HepG2 (cell line): Measurements from ENCODE around the gene MRFAP1L1. TPM values are rescaled to one million over a fixed set of nuclear protein-coding genes. Genes with fewer than 3 reads are reported as not detected.
A peak's percentile ranks its signal among the peaks of the same experiment; 100 is the strongest.

ENCODE experiments used
- CCDC6 ChIP-seq: sonication (generic); formaldehyde crosslinking; IDR thresholded peaks from 2 replicates; pipeline ENCODE4 v1.8.1; 2022; ENCODE audit warnings: mild to moderate bottlenecking, missing genetic modification reagents, moderate library complexity
- DNMT3B ChIP-seq: conservative IDR thresholded peaks from 2 replicates; pipeline ENCODE4 v1.6.1; 2016; ENCODE audit warnings: missing biosample characterization, control low read depth
- FOXA3 ChIP-seq: IDR thresholded peaks from 2 replicates; pipeline ENCODE4 v1.6.1; 2016; ENCODE audit warnings: missing genetic modification reagents, missing compliant biosample characterization
- KDM3A ChIP-seq: IDR thresholded peaks from 2 replicates; pipeline ENCODE4 v1.6.1; 2018; ENCODE audit warnings: low read depth, missing compliant biosample characterization
- NR2C2 ChIP-seq: sonication (generic); formaldehyde crosslinking; IDR thresholded peaks from 2 replicates; pipeline ENCODE4 v1.4.0; 2020; ENCODE audit warnings: missing genetic modification reagents, mild to moderate bottlenecking, moderate library complexity, borderline replicate concordance
- PITX1 ChIP-seq: sonication (generic); formaldehyde crosslinking; IDR thresholded peaks from 2 replicates; pipeline ENCODE4 v1.5.1; 2020; ENCODE audit warnings: mild to moderate bottlenecking, missing genetic modification reagents
- POLR2G ChIP-seq: fragments of 200-400 bp; formaldehyde crosslinking; IDR thresholded peaks from 2 replicates; pipeline ENCODE4 v1.6.1; 2018; ENCODE audit warnings: mild to moderate bottlenecking, low read depth, low read length, moderate library complexity
- ZFYVE20 ChIP-seq: sonication (generic); formaldehyde crosslinking; IDR thresholded peaks from 2 replicates; pipeline ENCODE4 v1.8.0; 2023; ENCODE audit warnings: low read depth, mild to moderate bottlenecking, moderate library complexity, missing genetic modification reagents, borderline replicate concordance
- polyA plus RNA-seq, 8 experiments: library from polyadenylated mRNA; depleted of rRNA in 3 of 8; stranded (reverse) in 7 of 8; unstranded in 1 of 8; fragments of >200 nt; fragmentation: Illumina TruSeq in 4 of 8; extraction: Trizol in 4 of 8; gene quantifications; 2 replicates each; pipeline versions ENCODE4 v1.2.1 to v1.2.3, GENCODE V29; 2011 to 2016; ENCODE audit warnings: low read depth in 4 of 8, missing spikeins in 1 of 8, mixed read lengths in 1 of 8; ENCODE audit not compliant: insufficient read depth in 1 of 8
- total RNA-seq, 5 experiments: library from RNA; depleted of rRNA; stranded (reverse); fragments of >200 nt; fragmentation: Illumina TruSeq; extraction: Trizol; gene quantifications; 2 replicates each; pipeline ENCODE4 v1.2.3, GENCODE V29; 2016; ENCODE audit warnings: low read depth in 1 of 5
- TF ChIP-seq, protein P1 (sequence below): sonication (generic); formaldehyde crosslinking; IDR thresholded peaks from 2 replicates; pipeline ENCODE4 v1.5.0; 2020; ENCODE audit warnings: mild to moderate bottlenecking, missing genetic modification reagents, borderline replicate concordance
- TF ChIP-seq, protein P2 (sequence below): sonication (generic); formaldehyde crosslinking; IDR thresholded peaks from 2 replicates; pipeline ENCODE4 v1.5.1; 2020; ENCODE audit warnings: missing genetic modification reagents, mild to moderate bottlenecking, borderline replicate concordance
- TF ChIP-seq, protein P3 (sequence below): sonication (generic); formaldehyde crosslinking; IDR thresholded peaks from 2 replicates; pipeline ENCODE4 v1.5.0; 2020; ENCODE audit warnings: mild to moderate bottlenecking, missing genetic modification reagents, borderline replicate concordance
- TF ChIP-seq, protein P4 (sequence below): sonication (generic); formaldehyde crosslinking; IDR thresholded peaks from 2 replicates; pipeline ENCODE4 v1.4.0; 2020; ENCODE audit warnings: mild to moderate bottlenecking, missing genetic modification reagents
- TF ChIP-seq, protein P5 (sequence below): sonication (generic); formaldehyde crosslinking; IDR thresholded peaks from 2 replicates; pipeline ENCODE4 v1.4.0; 2020; ENCODE audit warnings: missing genetic modification reagents, mild to moderate bottlenecking, borderline replicate concordance

MRFAP1L1 gene
- total and polyA plus RNA-seq, 2 of the 13 experiments (the other 11 are each of a cell fraction or from before 2014, with no cell fraction given): 44.8 to 76.6 TPM

DNA sequence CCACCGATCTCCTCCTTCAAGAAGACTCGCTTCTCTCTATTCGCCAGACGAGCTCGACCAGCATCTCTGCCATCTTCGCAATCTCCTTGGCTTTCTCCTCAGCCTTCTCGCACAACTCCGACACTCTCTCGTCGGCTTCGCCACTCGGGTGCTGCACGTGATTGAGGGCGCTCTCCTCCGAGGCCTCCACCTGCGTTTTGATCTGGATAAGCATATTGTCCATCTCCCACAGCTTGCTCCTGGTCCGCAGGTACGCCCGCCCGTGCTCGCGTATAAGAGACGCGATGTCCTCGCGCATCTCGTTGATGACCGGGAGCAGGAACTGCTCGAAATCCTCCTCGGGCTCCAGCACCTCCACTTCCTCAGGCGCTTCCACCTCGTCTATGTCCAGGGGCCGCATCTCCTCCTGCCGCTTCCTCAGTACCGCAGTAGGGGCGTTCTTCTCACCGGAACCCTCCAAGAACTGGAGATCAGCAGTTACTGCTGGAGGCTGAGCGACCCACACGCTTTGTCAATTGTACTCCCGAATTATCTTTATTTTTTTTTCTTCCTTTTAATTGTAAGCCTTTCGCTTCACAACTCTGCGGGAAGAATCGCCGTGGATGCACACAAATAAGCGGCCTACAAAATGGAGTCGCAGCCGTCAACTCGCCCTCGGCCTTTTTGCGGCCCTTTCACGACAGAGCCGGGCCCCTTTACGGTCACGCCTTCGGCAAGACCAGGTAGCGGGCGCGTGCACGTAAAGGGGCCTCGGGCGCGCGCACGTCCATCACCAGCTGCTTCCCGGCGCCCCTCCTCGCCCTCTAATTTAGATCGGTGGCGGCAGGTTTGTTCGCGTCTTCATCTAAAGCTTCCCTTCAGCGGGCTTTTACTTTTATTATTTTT is at the start of gene MRFAP1L1 (continued):
- TF ChIP-seq, protein P1, sequence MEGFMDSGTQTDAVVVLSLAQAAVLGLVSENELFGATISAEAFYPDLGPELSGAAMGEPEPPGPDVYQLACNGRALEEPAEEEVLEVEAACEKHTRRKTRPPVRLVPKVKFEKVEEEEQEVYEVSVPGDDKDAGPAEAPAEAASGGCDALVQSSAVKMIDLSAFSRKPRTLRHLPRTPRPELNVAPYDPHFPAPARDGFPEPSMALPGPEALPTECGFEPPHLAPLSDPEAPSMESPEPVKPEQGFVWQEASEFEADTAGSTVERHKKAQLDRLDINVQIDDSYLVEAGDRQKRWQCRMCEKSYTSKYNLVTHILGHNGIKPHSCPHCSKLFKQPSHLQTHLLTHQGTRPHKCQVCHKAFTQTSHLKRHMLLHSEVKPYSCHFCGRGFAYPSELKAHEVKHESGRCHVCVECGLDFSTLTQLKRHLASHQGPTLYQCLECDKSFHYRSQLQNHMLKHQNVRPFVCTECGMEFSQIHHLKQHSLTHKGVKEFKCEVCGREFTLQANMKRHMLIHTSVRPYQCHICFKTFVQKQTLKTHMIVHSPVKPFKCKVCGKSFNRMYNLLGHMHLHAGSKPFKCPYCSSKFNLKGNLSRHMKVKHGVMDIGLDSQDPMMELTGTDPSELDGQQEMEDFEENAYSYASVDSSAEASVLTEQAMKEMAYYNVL (CRISPR knock-in tag): no peak
- peak; percentile 45 for TF ChIP-seq FOXA3 (CRISPR knock-in tag)
- peak; percentile 60; the same call in 1 of the 2 replicates for TF ChIP-seq NR2C2 (CRISPR knock-in tag)
- TF ChIP-seq, protein P2, sequence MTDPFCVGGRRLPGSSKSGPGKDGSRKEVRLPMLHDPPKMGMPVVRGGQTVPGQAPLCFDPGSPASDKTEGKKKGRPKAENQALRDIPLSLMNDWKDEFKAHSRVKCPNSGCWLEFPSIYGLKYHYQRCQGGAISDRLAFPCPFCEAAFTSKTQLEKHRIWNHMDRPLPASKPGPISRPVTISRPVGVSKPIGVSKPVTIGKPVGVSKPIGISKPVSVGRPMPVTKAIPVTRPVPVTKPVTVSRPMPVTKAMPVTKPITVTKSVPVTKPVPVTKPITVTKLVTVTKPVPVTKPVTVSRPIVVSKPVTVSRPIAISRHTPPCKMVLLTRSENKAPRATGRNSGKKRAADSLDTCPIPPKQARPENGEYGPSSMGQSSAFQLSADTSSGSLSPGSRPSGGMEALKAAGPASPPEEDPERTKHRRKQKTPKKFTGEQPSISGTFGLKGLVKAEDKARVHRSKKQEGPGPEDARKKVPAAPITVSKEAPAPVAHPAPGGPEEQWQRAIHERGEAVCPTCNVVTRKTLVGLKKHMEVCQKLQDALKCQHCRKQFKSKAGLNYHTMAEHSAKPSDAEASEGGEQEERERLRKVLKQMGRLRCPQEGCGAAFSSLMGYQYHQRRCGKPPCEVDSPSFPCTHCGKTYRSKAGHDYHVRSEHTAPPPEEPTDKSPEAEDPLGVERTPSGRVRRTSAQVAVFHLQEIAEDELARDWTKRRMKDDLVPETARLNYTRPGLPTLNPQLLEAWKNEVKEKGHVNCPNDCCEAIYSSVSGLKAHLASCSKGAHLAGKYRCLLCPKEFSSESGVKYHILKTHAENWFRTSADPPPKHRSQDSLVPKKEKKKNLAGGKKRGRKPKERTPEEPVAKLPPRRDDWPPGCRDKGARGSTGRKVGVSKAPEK (CRISPR knock-in tag): peak; percentile 58; the same call in 1 of the 2 replicates
- TF ChIP-seq POLR2G: peak; percentile 80
- TF ChIP-seq ZFYVE20 (CRISPR knock-in tag): 0 out of 2 replicates have a peak, but pooled peaks have one; percentile 13
- TF ChIP-seq DNMT3B (CRISPR knock-in tag): peak; percentile 60; the same call in 1 of the 2 replicates
- peak; percentile 72; the same call in 1 of the 2 replicates for TF ChIP-seq PITX1 (CRISPR knock-in tag)
- TF ChIP-seq, protein P3, sequence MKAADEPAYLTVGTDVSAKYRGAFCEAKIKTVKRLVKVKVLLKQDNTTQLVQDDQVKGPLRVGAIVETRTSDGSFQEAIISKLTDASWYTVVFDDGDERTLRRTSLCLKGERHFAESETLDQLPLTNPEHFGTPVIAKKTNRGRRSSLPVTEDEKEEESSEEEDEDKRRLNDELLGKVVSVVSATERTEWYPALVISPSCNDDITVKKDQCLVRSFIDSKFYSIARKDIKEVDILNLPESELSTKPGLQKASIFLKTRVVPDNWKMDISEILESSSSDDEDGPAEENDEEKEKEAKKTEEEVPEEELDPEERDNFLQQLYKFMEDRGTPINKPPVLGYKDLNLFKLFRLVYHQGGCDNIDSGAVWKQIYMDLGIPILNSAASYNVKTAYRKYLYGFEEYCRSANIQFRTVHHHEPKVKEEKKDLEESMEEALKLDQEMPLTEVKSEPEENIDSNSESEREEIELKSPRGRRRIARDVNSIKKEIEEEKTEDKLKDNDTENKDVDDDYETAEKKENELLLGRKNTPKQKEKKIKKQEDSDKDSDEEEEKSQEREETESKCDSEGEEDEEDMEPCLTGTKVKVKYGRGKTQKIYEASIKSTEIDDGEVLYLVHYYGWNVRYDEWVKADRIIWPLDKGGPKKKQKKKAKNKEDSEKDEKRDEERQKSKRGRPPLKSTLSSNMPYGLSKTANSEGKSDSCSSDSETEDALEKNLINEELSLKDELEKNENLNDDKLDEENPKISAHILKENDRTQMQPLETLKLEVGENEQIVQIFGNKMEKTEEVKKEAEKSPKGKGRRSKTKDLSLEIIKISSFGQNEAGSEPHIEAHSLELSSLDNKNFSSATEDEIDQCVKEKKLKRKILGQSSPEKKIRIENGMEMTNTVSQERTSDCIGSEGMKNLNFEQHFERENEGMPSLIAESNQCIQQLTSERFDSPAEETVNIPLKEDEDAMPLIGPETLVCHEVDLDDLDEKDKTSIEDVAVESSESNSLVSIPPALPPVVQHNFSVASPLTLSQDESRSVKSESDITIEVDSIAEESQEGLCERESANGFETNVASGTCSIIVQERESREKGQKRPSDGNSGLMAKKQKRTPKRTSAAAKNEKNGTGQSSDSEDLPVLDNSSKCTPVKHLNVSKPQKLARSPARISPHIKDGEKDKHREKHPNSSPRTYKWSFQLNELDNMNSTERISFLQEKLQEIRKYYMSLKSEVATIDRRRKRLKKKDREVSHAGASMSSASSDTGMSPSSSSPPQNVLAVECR (CRISPR knock-in tag): peak; percentile 65
- TF ChIP-seq, protein P4, sequence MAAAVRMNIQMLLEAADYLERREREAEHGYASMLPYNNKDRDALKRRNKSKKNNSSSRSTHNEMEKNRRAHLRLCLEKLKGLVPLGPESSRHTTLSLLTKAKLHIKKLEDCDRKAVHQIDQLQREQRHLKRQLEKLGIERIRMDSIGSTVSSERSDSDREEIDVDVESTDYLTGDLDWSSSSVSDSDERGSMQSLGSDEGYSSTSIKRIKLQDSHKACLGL: peak; percentile 44; the same call in 1 of the 2 replicates
- TF ChIP-seq, protein P5, sequence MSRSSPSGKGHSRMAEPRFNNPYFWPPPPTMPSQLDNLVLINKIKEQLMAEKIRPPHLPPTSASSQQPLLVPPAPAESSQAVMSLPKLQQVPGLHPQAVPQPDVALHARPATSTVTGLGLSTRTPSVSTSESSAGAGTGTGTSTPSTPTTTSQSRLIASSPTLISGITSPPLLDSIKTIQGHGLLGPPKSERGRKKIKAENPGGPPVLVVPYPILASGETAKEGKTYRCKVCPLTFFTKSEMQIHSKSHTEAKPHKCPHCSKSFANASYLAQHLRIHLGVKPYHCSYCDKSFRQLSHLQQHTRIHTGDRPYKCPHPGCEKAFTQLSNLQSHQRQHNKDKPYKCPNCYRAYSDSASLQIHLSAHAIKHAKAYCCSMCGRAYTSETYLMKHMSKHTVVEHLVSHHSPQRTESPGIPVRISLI (CRISPR knock-in tag): no peak
- TF ChIP-seq CCDC6: peak; percentile 58
- TF ChIP-seq KDM3A (CRISPR knock-in tag): no peak
